ENCODE data around the gene EEF2KMT. TPM values are rescaled to one million over a fixed set of nuclear protein-coding genes. Genes with fewer than 3 reads are reported as not detected.
A peak's percentile ranks its signal among the peaks of the same experiment; 100 is the strongest.

EEF2KMT gene
- total RNA-seq, 1 experiment from 2014 or later, result 19.4 TPM

- peak; percentile 86 for DNase-seq (ENCODE audit: low read depth)
Observed at GRCh38 chr16:5041600-5042133, 55.9 kb downstream of the EEF2KMT start.

DNA sequence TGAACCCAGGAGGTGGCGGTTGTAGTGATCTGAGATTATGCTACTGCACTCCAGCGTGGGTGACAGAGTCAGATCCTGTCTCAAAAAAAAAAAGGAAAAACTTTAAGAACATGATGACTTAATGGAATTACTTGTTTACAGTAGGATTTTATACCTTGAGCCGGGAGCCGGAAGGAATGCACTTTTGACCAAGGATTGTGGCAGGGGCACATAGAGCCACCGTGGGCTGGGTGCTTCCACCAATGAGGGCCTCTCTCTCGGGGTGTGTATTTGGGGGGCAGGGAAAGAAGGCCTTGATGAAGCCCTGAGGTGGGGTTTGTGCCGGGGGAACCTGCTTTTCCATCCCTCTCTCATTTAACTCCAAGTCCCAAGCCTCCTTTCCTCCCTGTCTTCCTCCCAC lies 57.1 kb downstream of the EEF2KMT start:
- no peak for DNase-seq (ENCODE audit: low read depth)

- no peak for DNase-seq (ENCODE audit: low read depth)
Observed at GRCh38 chr16:5036228-5037156, 61.1 kb downstream of the EEF2KMT start.

DNA sequence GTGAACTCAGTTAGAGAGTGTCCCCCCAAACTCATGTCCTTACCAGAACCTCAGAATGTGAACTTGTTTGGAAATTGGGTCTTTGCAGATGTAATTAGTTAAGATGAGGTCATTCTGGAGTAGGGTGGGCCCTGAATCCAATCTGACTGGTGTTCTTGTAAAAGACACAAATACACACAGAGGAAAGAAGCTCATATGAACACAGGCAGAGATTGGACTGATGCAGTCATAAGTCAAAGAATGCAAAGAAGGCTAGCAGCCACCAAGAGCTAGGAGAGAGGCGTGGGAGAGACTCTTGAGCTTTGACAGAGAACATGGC lies 61.7 kb downstream of the EEF2KMT start:
- DNase-seq (ENCODE audit: low read depth), result no peak

Other genes with a start within 250 kb of the EEF2KMT start
- 1.8 and 2.2 TPM in 2 replicates for gene PPL, start 160.6 kb downstream of the EEF2KMT start, total RNA-seq (2014; rRNA removed; shearing (Covaris generic))
- 0.02 TPM in 1 of 2 replicates, not detected in the other for gene SEC14L5, start 139.5 kb downstream of the EEF2KMT start, total RNA-seq (2014; rRNA removed; shearing (Covaris generic))
- gene NAGPA, start 63.9 kb downstream of the EEF2KMT start, total RNA-seq (2014; rRNA removed; shearing (Covaris generic)), result 19.0 and 28.6 TPM in 2 replicates
- 0.17 TPM in 1 of 2 replicates, not detected in the other for gene C16orf89, start 31.8 kb downstream of the EEF2KMT start, total RNA-seq (2014; rRNA removed; shearing (Covaris generic))
- 20.3 and 23.9 TPM in 2 replicates for gene ALG1, start 26.0 kb downstream of the EEF2KMT start, total RNA-seq (2014; rRNA removed; shearing (Covaris generic))

All from M059J (cell line).